ENCODE measurements around the gene TPBGL.

DNA sequence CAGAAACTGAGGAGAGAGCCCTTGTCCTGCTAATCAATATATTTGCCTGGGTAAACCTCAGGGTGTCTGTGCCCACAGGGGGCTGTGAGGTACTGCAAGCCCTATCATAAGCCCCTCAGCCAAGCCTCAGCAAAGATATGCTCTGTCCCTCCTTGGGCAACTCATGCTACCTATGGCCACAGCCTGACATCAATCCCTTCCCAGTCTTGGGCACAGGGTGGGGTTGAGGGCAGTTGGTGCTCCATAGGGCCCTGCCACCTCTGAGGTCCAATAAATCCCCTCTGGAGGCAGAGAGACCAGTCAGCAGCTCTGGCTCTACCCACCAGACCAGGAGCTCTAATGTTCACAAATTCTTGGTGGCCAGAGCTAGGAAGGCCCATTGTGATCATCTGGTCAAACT is 23.8 kb downstream of the TPBGL start:
- no peak for TF ChIP-seq POLR2A (IDR thresholded peaks at IDR 0.05; ENCODE audit: low read length)
- TF ChIP-seq GATA1 (IDR thresholded peaks at IDR 0.05; ENCODE audit: low read depth, low read length) = no peak
